MCF 10A (cell line): ENCODE data around the gene LRP1. TPM values are rescaled to one million over a fixed set of nuclear protein-coding genes. Genes with fewer than 3 reads are reported as not detected.

Experiments used
- BruUV-seq: library from RNA; stranded (reverse); fragments of 400-500 nt; replicated peaks from 2 replicates; lab custom pipeline; 2021; lab: Mats Ljungman, UMichigan
- CTCF ChIA-PET: fragments of 300-600 bp; sonication (Branson Sonifier 250); formaldehyde crosslinking; extraction: SDS; loops from one replicate; lab custom pipeline; 2021; ENCODE audit warnings: antibody characterized with exemption, inconsistent platforms; lab: Yijun Ruan, JAX
- POLR2A ChIA-PET: fragments of 300-600, 350-650 bp; sonication (Branson Sonifier 250); formaldehyde crosslinking; extraction: SDS; loops from one replicate; lab custom pipeline; 2020; ENCODE audit warnings: antibody characterized with exemption, inconsistent platforms; lab: Yijun Ruan, JAX
- DNase-seq: peaks from one replicate; pipeline ENCODE4 v3.0.0-alpha.2; 2018; ENCODE audit not compliant: unreplicated experiment
- H3K27ac Mint-ChIP-seq: one replicate; pipeline ENCODE4 v1.8.0; 2022; ENCODE audit warnings: mild to moderate bottlenecking, low read depth, mixed read lengths; ENCODE audit not compliant: unreplicated experiment
- H3K27me3 Mint-ChIP-seq: one replicate; pipeline ENCODE4 v1.8.0; 2022; ENCODE audit warnings: mixed read lengths; ENCODE audit not compliant: insufficient read depth, unreplicated experiment
- H3K36me3 Mint-ChIP-seq: one replicate; pipeline ENCODE4 v1.8.0; 2022; ENCODE audit warnings: mild to moderate bottlenecking, moderate library complexity, mixed read lengths; ENCODE audit not compliant: insufficient read depth, unreplicated experiment
- H3K4me1 Mint-ChIP-seq: one replicate; pipeline ENCODE4 v1.8.0; 2022; ENCODE audit warnings: mixed read lengths; ENCODE audit not compliant: insufficient read depth, unreplicated experiment
- H3K4me3 Mint-ChIP-seq: one replicate; pipeline ENCODE4 v1.8.0; 2022; ENCODE audit warnings: mild to moderate bottlenecking, moderate library complexity, mixed read lengths; ENCODE audit not compliant: unreplicated experiment
- H3K9me3 Mint-ChIP-seq: one replicate; pipeline ENCODE4 v1.8.0; 2022; ENCODE audit warnings: mixed read lengths; ENCODE audit not compliant: unreplicated experiment
- intact Hi-C: fragments of 100-400 bp; cut with micrococcal nuclease; formaldehyde crosslinking; loops from 2 replicates; pipeline ENCODE4 v1.14.1; 2022
- total RNA-seq: library from RNA; stranded (reverse); gene quantifications from 2 replicates; pipeline ENCODE4 v1.2.3, GENCODE V29; 2022
- TF ChIP-seq, protein P1 (sequence below): fragments of 200-600 bp; IDR thresholded peaks from one replicate; pipeline ENCODE4 v1.8.0; 2022; ENCODE audit warnings: antibody characterized with exemption, mild to moderate bottlenecking; ENCODE audit not compliant: unreplicated experiment

LRP1 gene
- total RNA-seq, 1 experiment from 2014 or later: 18.9 TPM

- no peak for DNase-seq
- peaks cover 46% of the 10 kb centered on the region for H3K4me1 Mint-ChIP-seq
- peaks cover 35% of the 10 kb centered on the region for H3K36me3 Mint-ChIP-seq
- no peaks in the 10 kb centered on the region for H3K27me3 Mint-ChIP-seq
- H3K27ac Mint-ChIP-seq: no peak overlapping the region
- TF ChIP-seq, protein P1, sequence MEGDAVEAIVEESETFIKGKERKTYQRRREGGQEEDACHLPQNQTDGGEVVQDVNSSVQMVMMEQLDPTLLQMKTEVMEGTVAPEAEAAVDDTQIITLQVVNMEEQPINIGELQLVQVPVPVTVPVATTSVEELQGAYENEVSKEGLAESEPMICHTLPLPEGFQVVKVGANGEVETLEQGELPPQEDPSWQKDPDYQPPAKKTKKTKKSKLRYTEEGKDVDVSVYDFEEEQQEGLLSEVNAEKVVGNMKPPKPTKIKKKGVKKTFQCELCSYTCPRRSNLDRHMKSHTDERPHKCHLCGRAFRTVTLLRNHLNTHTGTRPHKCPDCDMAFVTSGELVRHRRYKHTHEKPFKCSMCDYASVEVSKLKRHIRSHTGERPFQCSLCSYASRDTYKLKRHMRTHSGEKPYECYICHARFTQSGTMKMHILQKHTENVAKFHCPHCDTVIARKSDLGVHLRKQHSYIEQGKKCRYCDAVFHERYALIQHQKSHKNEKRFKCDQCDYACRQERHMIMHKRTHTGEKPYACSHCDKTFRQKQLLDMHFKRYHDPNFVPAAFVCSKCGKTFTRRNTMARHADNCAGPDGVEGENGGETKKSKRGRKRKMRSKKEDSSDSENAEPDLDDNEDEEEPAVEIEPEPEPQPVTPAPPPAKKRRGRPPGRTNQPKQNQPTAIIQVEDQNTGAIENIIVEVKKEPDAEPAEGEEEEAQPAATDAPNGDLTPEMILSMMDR: no peak
- H3K4me3 Mint-ChIP-seq: no peak overlapping the region
- no TSS peak for BruUV-seq
- ChIA-PET CTCF (interaction anchor here (0.6 to 3.0 kb wide), 6 partner anchors 8 to 44 kb away, joined by 3 to 21 read pairs (median 4); partner anchors contain the start of gene LRP1), POLR2A (interaction anchor here (0.7 to 2.9 kb wide), 3 partner anchors 15 to 56 kb away, joined by 3 to 17 read pairs (median 4); partner anchors contain the start of gene LRP1)
- no peaks in the 10 kb centered on the region for H3K9me3 Mint-ChIP-seq
- intact Hi-C loops: no loop called here
These were observed 39.8 kb downstream of the LRP1 start for GRCh38 chr12:57168058-57168457.

DNA sequence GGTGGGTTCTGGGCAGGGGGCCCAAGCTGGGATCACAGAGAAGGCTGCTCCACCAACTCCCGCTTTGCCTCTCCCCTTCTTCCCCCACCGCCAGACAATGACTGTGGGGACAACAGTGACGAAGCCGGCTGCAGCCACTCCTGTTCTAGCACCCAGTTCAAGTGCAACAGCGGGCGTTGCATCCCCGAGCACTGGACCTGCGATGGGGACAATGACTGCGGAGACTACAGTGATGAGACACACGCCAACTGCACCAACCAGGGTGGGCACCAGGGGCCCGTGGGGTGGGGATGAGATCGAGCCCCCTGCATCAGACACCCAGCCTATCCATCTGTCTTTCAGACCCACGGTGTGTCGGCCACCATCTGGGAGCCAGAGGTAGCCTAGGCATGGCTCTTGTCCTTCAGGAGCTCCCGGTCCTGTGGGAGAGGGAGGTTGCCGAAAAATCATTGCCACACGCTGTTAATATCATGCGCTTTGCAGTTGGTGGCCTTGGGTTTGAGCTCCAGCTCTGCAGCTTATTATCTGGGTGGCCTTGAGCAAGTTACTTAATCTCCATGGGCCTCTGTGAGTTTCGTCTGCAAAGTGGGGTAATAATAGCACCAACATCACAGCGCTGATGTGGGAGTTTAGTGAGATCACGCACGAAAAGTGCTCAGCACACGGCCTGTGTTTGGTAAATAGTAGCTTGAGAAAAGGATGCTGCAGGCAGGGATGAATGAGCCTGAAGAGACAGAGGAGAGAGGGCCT, 40.9 kb downstream of the LRP1 start:
- Mint-ChIP-seq H3K27ac (no peak overlapping the region), H3K4me1 (peaks cover 51% of the 10 kb centered on the region), H3K36me3 (peaks cover 35% of the 10 kb centered on the region), H3K9me3 (no peaks in the 10 kb centered on the region), H3K27me3 (no peaks in the 10 kb centered on the region), H3K4me3 (no peak overlapping the region)
- POLR2A ChIA-PET: interaction anchor here (0.7 kb wide), 2 partner anchors 45 to 869 kb away, joined by 3 read pairs; no protein-coding TSS in a partner anchor
- no peak for DNase-seq
- no TSS peak for BruUV-seq
- intact Hi-C loops: no loop called here
- CTCF ChIA-PET: interaction anchor here (0.5 to 2.3 kb wide), 6 partner anchors 11 to 421 kb away, joined by 3 to 9 read pairs (median 4); no protein-coding TSS in a partner anchor
- TF ChIP-seq, protein P1: no peak

DNA sequence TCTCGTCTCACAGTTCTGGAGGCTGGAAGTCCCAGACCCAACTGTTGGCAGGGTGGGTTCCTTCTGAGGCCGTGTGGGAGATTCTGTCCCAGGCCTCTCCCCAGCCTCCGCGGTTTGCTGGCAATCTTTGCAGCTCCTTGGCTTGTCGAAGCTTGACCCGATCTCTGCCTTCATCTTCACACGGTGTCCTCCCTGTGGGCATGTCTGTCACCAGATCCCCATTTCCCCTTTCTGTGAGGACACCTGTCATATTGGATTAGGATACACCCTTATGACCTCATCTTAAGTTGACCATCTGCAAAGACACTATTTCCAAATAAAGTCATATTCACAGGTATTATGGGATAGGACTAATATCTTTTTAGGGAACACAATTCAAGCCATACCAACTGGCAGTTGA, 41.7 kb downstream of the LRP1 start:
- Mint-ChIP-seq H3K27me3 (no peaks in the 10 kb centered on the region), H3K9me3 (no peaks in the 10 kb centered on the region), H3K27ac (no peak overlapping the region), H3K36me3 (peaks cover 31% of the 10 kb centered on the region), H3K4me3 (no peak overlapping the region), H3K4me1 (peaks cover 52% of the 10 kb centered on the region)
- intact Hi-C loops: no loop called here
- DNase-seq: no peak
- TF ChIP-seq, protein P1: no peak
- ChIA-PET POLR2A (interaction anchor here (0.7 kb wide), 1 partner anchor 45 kb away, joined by 3 read pairs; no protein-coding TSS in a partner anchor), CTCF (interaction anchor here (0.5 to 15.4 kb wide), 7 partner anchors 11 to 422 kb away, joined by 3 to 530 read pairs (median 5); partner anchors contain the start of gene LRP1)
- BruUV-seq: no TSS peak

DNA sequence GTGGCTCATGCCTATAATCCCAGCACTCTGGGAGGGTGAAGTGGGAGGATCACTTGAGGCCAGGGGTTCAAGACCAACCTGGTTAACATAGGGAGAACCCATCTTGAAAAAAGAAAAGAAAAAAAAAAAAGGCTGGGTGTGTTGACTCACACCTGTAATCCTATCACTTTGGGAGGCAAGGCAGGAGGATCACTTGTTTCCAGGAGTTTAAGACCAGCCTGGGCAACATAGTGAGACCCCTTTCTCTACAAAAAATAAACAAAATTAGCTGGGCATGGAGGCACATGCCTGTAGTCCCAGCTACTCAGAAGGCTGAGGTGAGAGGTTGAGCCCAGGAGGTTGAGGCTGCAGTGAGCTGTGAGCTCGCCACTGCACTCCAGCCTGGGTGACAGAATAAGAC, 42.1 kb downstream of the LRP1 start:
- peaks cover 34% of the 10 kb centered on the region for H3K36me3 Mint-ChIP-seq
- H3K27me3 Mint-ChIP-seq: no peaks in the 10 kb centered on the region
- CTCF ChIA-PET: interaction anchor here (0.9 to 15.4 kb wide), 2 partner anchors 22 to 46 kb away, joined by 3 to 530 read pairs; partner anchors contain the start of gene LRP1
- intact Hi-C loops: no loop called here
- no peak for DNase-seq
- H3K4me1 Mint-ChIP-seq: peaks cover 52% of the 10 kb centered on the region
- no peak overlapping the region for H3K4me3 Mint-ChIP-seq
- no peaks in the 10 kb centered on the region for H3K9me3 Mint-ChIP-seq
- BruUV-seq: no TSS peak
- POLR2A ChIA-PET: interaction anchor here (0.6 to 1.7 kb wide), 3 partner anchors 13 to 46 kb away, joined by 3 to 4 read pairs (median 3); no protein-coding TSS in a partner anchor
- H3K27ac Mint-ChIP-seq: no peak overlapping the region
- TF ChIP-seq, protein P1: no peak
